Stimulated activated CD8-positive, alpha-beta memory T cell treated with anti-CD3 and anti-CD28 coated beads, Interleukin-15, amount 100 ng/mL, for 24 hours (primary cell): Measurements from ENCODE around the gene NUPR1.
"Not testable (repeated sequence)": the region's sequence is repeated elsewhere in the genome, so short reads cannot be mapped to it uniquely, and the experiment has no call there.

Source experiments
- DNase-seq: peaks from one replicate; pipeline ENCODE4 v3.0.0-alpha.2; 2020; ENCODE audit warnings: low read depth

Gene NUPR1

DNA sequence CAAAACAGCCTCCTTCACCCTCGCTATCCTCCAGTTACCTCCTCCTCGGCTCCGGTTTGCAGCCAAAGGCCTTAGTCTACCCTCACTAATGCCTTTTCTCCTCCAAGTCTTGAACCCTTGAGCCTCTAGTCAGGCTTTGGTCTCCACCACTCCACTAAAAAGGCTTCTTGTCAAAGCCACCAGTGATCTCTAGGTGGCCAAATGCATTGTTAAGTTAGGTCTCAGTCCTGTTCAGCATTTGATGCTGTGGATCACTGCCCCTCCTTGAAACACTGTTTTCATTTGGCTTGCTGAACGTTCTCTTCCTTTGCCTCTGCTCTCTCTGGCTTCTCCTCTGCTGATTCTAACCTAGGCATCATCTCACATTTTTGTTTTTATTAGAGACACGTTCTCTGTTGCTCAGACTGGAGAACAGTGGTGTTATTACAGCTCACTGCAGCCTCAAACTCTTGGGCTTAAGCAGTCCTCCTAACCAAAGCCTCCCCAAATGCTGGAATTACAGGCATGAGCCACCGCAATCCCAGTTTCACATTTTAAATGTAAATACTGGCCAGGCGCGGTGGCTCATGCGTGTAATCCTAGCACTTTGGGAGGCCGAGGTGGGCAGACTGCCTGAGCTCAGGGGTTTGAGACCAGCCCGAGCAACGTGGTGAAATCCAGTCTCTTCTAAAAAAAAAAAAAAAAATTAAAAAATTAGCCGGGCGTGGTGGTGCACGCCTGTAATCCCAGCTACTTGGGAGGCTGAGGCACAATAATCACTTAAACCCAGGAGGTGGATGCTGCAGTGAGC, 16.1 kb upstream of the NUPR1 start:
- no peak for DNase-seq

DNA sequence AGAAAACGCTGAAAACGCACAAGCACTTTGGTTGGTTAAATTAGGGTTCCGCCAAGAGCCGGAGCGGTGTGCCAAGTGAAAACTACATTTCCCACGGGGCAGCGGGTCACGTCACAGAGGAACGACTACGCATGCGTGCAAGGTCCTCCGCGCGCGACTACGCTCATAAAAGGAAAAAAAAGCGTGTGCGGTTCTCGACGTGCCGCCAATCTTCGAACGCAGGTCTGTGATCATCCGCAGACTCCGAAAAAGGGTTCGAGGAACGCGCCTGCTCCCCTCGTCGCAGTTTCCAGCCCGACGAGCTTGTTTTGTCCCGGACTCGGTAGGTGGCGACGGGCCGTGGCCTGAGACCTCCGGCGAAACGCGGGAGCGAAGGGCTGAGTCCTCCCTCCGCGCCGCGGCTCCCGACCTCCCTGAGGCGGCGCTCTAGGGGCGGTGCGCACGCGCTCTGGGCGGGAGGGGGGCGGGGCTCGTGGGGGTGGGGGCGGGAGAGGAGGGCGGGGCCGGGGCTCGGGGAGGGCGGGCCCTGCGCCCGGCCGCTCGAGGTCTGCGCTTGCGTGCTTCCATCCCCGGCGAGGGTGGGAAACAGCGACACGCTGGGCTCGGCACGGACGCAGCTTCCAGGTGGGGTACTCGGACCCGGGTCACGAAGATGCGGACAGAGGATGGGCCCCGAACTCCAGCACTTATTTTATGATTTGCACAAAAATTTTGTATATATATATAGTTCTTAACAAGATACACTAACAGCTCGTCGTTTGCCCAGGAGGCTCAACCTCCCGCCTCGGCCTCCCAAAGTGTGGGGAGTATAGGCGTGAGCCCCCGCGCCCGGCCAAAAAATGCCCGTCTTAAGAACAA, 15.2 kb upstream of the NUPR1 start, which contains the start of gene SGF29:
TSS of gene SGF29 (plus strand) at position 145 of the 858 bp plus-strand sequence. CDS start 27,150 bp downstream, outside the sequence.
- peak; percentile 82 for DNase-seq

DNA sequence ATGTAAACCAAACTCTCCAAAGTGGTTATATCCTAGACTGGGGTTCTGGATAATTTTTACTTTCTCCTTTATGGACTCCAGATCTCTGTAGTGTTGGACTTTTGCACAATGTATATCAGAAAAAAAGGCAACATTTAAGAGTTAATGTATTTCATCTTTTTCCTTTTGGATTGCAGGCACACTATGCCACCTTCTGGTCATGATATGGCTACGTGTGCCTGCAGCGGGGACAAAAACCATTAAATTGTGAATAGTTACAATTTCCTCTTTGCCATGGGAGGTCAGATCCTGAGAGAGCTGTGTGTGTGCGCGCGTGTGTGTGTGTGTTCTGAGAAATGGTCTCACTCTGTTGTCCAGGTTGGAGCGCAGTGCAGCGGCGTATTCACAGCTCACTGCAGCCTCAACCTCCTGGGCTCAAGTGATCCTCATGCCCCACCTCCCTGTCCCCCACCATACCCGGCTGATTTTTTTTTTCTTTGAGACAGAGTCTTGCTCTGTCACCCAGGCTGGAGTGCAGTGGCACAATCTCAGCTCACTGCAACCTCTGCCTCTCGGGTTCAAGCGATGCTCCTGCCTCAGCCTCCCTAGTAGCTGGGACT, 10.6 kb upstream of the NUPR1 start:
- no peak for DNase-seq

DNA sequence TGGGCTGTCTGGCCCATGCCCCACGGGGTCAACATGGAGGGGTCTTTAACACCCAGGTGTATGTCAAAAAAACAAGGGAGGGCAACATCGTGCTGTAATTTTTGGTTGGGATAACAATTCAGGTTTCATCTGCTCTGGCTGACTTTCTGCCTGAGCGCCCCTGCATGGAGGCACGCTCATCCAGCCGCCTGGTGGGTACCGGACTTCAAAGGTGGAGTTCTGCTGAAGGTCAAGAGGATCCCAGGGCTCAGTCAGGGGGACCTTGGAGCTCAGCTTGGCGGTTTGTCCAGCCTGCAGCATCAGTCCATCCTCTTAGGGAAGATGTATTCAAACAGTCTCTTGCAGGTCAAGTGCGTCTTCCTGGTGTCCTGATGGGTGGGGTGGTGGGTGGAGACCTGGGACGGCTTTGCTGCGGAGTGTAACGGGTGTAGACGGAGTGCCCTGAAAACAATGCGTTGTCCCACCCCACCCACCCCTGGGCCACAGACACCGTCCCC, 9.6 kb upstream of the NUPR1 start:
- DNase-seq = no peak

DNA sequence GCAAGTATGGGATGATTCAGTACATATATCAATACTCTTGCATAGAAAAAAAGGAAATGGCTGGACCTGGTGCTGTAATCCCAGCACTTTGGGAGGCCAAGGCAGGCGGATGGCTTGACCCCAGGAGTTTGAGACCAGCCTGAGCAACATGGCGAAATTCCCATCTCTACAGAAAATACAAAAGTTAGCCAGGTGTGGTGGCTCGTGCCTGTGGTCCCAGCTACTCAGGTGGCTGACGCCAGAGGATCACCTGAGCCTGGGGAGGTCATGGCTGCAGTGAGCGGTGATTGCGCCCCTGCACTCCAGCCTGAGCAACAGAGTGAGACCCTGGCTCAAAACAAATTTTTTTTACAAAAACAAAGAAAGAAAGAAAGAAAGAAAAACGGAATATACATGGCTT, 7.9 kb upstream of the NUPR1 start:
- DNase-seq = no peak

DNA sequence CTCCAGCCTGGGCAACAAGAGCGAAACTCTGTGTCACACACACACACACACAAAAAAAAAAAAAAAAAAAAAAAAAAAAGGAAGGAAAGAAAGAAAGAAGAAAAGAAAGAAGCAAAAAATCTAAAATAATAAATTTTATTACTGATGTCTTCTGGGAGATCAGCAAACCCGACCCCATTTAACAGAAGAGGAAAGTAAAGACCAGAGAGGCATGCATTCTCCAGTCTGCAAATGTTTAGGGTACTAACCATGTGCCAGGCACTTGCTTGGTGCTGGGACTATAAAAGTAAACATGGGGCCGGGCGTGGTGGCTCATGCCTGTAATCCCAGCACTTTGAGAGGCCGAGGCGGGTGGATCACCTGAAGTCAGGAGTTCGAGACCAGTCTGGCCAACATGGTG, 7.2 kb upstream of the NUPR1 start:
- not testable (repeated sequence) for DNase-seq

DNA sequence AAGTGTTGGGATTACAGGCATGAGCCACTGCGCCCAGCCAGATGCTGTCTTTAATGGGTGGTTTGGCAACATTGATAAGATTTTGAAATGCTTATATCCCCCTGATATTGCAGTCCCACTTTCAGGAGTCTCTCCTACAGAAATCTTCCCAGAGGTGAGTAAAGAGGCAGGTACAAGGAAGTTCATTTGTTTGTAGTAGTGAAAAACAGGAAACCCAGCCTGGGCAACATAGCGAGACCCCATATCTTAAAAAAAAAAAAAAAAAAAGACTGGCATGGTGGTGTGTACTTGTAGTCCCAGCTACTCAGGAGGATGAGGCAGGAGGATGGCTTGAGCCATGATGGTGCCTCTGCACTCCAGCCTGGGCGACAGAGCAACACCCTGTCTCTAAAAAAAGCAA, 6.2 kb upstream of the NUPR1 start:
- DNase-seq = no peak

DNA sequence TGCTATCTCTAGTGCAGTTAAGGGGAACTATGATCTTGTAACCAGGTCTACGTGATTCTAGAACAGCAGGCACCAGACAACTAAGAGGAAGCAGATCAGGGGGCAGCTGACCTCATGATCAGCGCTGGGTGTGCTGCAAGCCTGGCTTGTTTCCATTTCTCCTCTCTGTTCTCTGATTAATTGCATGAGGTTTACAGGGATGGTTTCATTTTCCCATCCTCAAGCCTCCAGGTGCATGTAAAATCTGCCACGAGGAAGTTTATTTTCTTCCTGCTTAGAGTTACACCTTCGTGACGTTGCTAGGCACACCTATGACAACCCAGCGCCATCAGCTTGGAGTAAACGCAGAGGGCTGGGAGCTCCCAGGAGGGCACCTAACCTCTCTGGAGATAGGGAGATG, 4.3 kb upstream of the NUPR1 start:
- DNase-seq = no peak

DNA sequence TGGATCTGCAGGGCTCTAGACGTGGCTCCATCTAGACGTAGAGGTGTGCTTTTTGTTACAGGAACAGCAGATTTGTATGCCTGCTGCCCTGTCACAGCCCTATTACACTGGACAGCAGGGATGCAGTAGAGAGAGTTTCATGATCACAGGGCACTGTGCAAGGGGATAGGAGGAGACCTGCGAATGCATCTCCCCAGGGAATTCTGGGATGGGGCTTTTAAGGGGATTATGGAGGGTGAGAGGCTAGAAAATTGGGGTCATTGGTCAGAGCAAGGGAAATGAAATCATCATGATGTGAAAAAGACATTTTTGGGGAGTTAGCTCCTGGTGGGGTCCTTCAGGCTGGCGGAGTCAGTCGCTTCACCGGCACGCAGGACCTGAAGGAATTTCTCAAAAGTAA, 3.9 kb upstream of the NUPR1 start:
- no peak for DNase-seq

DNA sequence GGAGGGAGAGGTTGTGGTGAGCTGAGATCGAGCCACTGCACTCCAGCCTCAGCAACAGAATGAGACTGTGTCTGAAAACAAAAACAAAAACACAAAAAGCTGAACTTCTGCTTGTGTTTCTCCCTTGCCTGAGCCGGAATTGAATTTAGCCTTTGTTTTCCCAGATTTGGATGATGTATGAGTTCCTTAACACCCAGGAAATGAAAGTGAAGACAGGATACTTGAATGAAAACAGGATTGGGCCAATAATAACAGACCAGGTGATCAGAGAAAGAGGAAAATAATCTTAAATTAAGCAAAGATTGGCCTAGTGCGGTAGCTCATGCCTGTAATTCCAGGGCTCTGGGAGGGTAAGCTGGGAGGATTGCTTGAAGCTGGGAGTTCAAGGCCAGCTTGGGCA, 1.6 kb upstream of the NUPR1 start:
- DNase-seq = no peak

DNA sequence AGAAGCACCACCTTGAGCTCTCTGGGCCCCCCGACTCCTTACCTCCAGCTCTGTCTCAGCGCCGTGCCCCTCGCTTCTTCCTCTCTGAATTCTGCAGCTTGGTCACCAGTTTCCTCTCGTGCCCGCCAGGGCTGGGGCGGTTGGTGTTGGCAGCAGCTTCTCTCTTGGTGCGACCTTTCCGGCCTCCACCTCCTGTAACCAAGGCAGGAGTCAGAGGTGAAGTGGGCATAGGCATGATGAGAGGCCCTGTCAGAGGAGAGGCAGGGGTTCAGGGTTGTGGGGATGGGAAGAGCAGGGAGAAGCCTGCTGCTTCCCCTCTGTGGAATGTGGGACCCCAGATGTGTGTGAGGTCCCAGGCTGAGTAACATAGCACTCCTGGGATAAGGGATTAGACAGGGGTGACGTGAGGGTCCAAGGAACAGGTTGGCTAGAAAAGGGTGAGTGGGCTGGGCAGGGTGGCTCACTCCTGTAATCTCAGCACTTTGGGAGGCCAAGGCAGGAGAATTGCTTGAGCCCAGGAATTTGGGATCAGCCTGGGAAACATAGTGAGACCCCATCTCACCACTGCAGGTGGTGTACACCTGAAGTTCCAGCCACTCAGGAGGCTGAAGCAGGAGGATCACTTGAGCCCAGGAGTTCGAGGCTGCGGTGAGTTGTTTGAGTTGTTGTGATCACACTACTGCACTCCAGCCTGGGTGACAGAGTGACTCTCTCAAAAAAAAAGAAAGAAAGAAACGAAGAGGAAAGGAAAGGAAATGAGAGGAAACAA, 626 bp downstream of the NUPR1 start:
- no peak for DNase-seq

DNA sequence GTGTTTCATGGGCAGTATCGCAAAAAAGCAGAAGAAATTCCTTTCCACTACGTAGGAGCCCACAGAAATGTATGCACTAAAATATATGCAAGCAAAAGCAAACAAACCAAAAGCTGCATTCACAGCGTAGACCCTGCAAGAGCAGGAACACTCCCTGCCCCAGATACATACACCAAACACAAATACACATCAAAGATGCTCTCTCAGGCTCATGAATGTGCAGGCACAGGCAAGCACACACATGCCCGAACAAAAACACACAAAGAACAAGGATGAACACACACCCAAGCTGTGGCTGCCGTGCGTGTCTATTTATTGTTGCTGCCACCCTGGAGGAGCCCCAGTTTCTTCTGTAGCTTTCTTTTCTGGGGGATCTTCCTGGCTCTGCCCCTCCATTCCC, 1.7 kb downstream of the NUPR1 start:
- no peak for DNase-seq

DNA sequence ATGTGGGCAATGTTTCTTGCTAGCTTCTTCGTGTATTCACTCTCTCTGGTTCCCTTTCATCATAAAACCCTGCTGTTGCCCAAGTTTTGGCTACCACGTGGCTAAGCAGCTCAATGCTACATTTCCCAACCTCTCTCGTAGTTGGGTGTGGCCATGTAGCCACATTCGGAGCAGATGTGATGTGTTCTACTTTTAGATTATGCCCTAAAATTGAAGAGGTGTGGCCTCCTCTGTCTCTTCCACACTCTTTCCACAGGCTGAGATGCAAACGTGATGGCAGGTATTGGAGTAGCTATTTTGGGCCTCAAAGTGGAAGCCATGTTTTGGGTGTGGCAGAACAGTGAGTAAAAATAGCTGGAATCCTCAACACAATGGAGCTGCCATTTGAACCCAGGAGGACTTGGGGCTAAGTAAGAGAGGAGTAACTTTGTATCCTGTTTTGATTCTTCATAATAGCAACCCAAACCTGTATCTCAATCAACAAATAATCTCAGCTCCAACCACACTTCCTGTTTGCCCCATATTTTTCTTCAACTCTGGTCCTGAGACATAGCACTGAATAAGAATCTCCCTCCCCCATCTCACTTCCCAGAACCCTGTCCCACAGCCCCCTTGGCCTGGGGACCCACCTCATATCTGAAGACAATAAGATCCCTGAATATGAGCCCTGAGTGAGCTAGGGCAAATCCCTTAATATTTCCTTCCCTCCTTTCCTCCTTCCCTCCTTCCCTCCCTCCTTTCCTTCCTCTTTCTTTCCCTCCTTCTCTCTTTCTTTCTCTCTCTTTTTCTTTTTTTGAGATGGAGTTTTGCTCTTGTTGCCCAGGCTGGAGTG, 4.0 kb downstream of the NUPR1 start:
- no peak for DNase-seq

DNA sequence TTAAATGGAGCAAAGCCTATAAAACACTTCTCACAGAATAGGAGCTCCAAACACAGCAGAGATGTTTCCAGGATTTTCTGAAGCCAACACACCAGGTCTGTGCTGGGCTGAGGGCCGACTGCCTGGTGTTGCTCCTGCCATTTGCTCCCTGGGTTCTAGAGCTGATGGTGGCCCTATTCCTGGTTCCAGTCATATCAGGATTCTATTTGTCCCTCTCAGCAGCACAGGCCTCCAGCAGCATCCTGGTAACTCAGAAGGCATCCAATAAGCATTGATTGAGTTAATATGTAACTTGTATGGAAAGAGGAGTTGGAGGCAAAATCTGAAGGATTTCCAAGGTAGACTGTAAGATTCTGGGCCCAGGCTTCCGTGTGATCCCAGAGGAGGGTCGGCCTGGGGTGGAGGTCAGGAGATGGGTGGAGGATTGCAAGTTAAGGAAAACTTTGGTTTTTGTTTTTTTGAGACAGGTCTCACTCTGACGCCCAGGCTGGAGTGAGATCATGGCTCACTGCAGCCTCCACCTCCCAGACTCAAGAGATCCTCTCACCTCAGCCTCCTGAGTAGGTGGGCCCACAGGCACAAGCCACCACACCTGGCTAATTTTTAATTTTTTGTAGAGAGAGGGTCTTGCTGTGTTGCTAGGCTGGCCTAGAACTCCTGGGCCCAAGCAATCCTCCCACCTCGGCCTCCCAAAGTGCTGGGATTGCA, 5.7 kb downstream of the NUPR1 start:
- no peak for DNase-seq

DNA sequence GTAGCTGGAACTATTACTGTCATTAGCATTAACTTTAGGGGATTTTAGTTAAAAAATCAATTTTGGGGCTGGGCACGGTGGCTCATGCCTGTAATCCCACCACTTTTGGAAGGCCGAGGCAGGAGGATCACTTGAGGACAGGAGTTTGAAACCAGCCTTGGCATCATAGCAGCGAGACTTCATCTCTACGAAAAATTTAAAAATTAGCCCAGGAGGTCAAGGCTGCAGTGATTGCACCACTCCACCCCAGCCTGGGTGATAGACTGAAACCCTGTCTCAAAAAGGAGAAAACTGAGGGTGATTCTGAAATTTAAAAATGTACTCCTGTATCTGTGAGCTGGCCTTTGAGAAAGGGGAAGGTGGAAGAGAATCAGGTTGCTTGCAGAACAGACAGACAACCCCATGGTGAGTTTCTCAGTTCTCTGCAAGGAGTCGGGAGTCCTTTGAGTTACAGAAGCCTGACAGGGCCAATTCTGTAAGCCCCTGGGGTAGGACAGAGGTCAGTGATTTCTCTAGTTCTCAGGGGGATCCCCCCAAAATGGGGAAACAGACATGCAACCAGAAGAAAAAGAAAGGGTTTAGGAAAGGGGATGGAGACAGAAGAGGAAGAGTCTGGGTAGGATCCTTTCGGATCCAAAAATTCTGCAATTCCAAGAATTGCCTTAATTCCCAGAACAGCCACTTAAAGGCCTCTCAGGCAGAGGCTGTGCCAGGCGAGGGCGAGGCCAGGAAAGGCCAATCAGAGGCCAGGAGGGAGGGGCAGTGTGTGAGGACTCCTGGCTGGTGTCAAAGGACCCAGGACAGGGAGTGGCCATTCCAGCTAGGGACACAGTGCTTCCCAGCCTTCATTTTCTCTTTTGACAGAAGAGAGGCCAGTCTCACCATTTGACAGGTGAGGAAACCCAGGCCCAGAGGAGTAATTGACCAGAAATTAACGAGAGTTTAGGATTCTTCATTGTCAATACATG, 6.7 kb downstream of the NUPR1 start:
- no peak for DNase-seq

DNA sequence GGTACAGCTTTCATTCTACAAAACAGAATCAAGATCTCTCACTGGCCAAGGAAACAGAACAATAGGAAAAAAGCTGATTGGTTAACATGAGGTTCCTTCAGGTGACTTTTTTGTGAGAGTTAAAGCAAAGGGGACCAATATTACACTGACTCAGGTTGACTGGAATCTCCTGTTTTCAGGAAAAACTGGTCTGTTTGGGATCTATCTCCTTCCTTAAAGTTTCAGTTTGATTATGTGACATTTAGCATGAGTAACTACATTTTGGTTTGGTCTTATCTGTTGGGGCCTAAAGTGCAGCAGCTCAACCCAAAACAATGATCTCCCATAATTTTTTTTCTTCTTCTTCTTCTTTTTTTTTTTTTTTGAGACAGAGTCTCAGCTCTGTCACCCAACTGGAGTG, 9.7 kb downstream of the NUPR1 start:
- no peak for DNase-seq

DNA sequence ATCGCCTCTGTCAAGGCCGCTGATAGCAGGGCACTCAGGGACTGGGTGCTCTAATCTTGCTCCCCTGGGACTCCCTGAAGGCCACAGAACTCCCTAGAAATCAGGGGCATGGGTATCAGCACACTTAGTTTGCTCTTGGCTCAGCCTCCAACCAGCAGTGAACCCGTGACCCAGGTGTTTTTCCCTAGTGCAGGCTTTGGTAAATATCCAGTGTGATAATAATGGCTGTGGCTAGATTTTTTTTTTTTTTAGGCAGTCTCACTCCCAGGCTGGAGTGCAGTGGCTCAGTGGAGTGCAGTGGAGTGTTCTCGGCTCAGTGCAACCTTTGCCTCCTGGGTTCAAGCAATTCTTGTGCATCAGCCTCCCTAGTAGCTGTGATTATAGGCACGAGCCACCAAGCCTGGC, 10.3 kb downstream of the NUPR1 start:
- DNase-seq = no peak

DNA sequence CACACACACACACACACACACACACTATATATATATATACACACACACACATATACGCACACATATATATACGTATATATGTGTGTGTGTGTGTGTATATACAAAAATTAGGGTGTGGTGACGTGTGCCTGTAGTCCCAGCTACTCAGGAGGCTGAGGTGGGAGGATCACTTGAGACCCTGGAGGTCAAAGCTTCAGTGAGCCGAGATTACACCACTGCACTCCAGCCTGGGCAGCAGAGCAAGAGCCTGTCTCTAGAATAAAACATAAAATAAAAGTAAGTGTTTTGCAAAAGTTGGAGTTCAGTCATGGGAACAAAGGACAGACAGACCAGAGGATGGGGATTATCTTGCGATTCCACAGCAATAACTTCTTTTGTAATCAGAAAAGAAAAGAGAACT, 10.8 kb downstream of the NUPR1 start:
- no peak for DNase-seq

DNA sequence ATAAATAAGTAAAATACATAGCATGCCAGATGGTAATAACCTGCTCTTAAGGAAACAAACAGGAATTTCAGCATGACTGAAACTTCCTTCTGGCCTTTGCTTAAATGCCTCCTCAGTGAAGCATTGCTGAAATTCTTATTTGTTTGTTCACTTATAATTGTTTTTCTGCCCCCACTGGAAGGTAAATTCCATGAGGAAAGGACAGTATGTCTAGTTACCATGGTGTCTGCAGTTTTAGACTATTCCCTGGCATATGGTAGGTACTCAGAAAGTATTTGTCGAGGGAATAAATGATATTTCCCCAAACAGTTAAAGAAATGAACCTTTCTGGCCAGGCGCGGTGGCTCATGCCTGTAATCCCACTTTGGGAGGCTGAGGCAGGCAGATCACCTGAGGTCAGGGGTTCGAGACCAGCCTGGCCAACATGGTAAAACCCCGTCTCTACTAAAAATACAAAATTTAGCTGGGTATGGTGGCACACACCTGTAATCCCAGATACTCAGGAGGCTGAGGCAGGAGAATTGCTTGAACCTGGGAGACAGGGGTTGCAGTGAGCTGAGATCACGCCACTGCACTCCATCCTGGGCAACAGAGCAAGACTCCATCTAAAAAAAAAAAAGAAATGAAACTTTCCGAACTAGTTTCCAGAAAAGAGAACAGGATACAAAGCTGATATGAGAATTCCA, 11.5 kb downstream of the NUPR1 start:
- DNase-seq = not testable (repeated sequence)
